ENCODE data around the gene TBC1D1. TPM values are rescaled to one million over a fixed set of nuclear protein-coding genes. Genes with fewer than 3 reads are reported as not detected.

Gene TBC1D1
- total RNA-seq, 1 experiment from 2014 or later: 28.5 TPM

DNA sequence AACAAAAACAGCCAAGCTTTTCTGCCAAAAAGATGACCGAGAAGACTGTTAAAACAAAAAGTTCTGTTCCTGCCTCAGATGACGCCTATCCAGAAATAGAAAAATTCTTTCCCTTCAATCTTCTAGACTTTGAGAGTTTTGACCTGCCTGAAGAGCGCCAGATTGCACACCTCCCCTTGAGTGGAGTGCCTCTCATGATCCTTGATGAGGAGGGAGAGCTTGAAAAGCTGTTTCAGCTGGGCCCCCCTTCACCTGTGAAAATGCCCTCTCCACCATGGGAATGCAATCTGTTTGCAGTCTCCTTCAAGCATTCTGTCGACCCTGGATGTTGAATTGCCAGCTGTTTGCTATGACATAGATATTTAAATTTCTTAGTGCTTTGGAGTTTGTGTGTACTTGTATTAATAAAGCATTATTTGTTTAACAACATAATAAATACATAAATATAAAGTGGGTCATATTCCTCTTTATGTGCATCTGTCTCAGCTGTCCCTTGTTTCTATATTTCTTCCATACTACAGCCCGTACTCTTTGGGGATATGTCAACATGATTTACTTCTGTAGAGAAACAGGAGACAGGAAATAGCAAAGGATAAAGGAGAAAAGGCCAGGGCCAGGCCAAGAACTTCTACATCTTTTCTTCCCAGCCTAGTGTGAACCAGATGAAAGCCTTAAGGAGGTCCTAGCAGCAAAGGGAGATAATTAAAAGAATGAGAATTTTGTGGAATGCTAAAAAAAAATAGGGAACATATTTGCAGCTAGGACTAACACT lies 70.0 kb downstream of the TBC1D1 start:
- no peak for DNase-seq
- Mint-ChIP-seq H3K4me3 (ENCODE audit: unreplicated experiment) (no peak overlapping the region), H3K36me3 (ENCODE audit: insufficient read depth, unreplicated experiment) (no peaks in the 10 kb centered on the region), H3K4me1 (ENCODE audit: low read depth, unreplicated experiment) (no peaks in the 10 kb centered on the region), H3K27me3 (ENCODE audit: insufficient read depth, unreplicated experiment) (no peaks in the 10 kb centered on the region), H3K9me3 (ENCODE audit: unreplicated experiment) (no peaks in the 10 kb centered on the region), H3K27ac (ENCODE audit: unreplicated experiment) (no peak overlapping the region)
- Histone ChIP-seq H3K36me3 (ENCODE audit: control insufficient read depth, insufficient read depth, low read length) (no peaks in the 10 kb centered on the region), H3K4me1 (no peaks in the 10 kb centered on the region), H3K9me3 (no peaks in the 10 kb centered on the region), H3K4me3 (ENCODE audit: low read depth, low read length) (no peak overlapping the region), H3K27me3 (replicated peaks; ENCODE audit: control insufficient read depth, insufficient read depth, low read length) (no peaks in the 10 kb centered on the region)
- ChIA-PET POLR2A (no interaction called here), CTCF (interaction anchor here (0.7 kb wide), 1 partner anchor 193 kb away, joined by 3 read pairs; no protein-coding TSS in a partner anchor)
- no TSS peak for BruUV-seq (replicated peaks)
- TF ChIP-seq CTCF (IDR thresholded peaks at IDR 0.05; ENCODE audit: insufficient read depth in 1 of 2, low read depth in 1 of 2, low read length in 1 of 2, severe bottlenecking in 1 of 2, unreplicated experiment in 1 of 2): no peak
- intact Hi-C loops (cut with micrococcal nuclease; ENCODE audit: unreplicated experiment): no loop called here

- Mint-ChIP-seq H3K4me3 (ENCODE audit: unreplicated experiment) (no peak overlapping the region), H3K9me3 (ENCODE audit: unreplicated experiment) (peaks cover 7% of the 10 kb centered on the region), H3K36me3 (ENCODE audit: insufficient read depth, unreplicated experiment) (no peaks in the 10 kb centered on the region), H3K4me1 (ENCODE audit: low read depth, unreplicated experiment) (peaks cover 6% of the 10 kb centered on the region), H3K27ac (ENCODE audit: unreplicated experiment) (no peak overlapping the region), H3K27me3 (ENCODE audit: insufficient read depth, unreplicated experiment) (no peaks in the 10 kb centered on the region)
- H3K4me3 ChIP-seq (ENCODE audit: low read depth, low read length): no peak overlapping the region
- ChIA-PET CTCF (no interaction called here), POLR2A (no interaction called here)
- intact Hi-C loops (cut with micrococcal nuclease; ENCODE audit: unreplicated experiment): no loop called here
- no peaks in the 10 kb centered on the region for H3K36me3 ChIP-seq (ENCODE audit: control insufficient read depth, insufficient read depth, low read length)
- DNase-seq: no peak
- no peaks in the 10 kb centered on the region for H3K27me3 ChIP-seq (replicated peaks; ENCODE audit: control insufficient read depth, insufficient read depth, low read length)
- BruUV-seq (replicated peaks): no TSS peak
- TF ChIP-seq CTCF (IDR thresholded peaks at IDR 0.05; ENCODE audit: insufficient read depth in 1 of 2, low read depth in 1 of 2, low read length in 1 of 2, severe bottlenecking in 1 of 2, unreplicated experiment in 1 of 2): no peak
- no peaks in the 10 kb centered on the region for H3K9me3 ChIP-seq
- H3K4me1 ChIP-seq: peaks cover 10% of the 10 kb centered on the region
Measured at GRCh38 chr4:37964734-37965457, 74.0 kb downstream of the TBC1D1 start.

DNA sequence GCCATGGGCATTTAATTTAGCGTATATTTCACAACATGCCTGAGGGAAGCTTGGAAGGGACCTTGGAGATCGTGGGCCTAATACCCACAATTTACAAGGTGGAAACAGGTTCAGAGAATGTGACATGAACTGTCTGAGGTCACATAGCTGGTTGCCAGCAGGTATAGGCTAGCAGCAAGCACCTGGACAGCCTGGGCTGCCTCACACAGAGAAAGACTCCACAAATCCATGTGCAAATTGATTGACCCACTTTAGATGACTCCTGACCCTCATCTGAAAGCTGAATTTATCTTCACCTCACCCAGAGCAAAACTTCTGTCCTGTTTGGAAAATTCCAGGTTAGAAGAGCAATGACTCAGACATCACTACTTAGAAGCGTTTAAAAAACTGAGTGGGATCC lies 75.2 kb downstream of the TBC1D1 start:
- Mint-ChIP-seq H3K36me3 (ENCODE audit: insufficient read depth, unreplicated experiment) (no peaks in the 10 kb centered on the region), H3K27ac (ENCODE audit: unreplicated experiment) (no peak overlapping the region), H3K4me3 (ENCODE audit: unreplicated experiment) (no peak overlapping the region), H3K27me3 (ENCODE audit: insufficient read depth, unreplicated experiment) (no peaks in the 10 kb centered on the region), H3K4me1 (ENCODE audit: low read depth, unreplicated experiment) (peaks cover 6% of the 10 kb centered on the region), H3K9me3 (ENCODE audit: unreplicated experiment) (peaks cover 7% of the 10 kb centered on the region)
- no peak for DNase-seq
- H3K4me3 ChIP-seq (ENCODE audit: low read depth, low read length): no peak overlapping the region
- H3K4me1 ChIP-seq: peaks cover 10% of the 10 kb centered on the region
- POLR2A ChIA-PET: no interaction called here
- no peak for TF ChIP-seq CTCF (IDR thresholded peaks at IDR 0.05; ENCODE audit: insufficient read depth in 1 of 2, low read depth in 1 of 2, low read length in 1 of 2, severe bottlenecking in 1 of 2, unreplicated experiment in 1 of 2)
- no TSS peak for BruUV-seq (replicated peaks)
- H3K27me3 ChIP-seq (replicated peaks; ENCODE audit: control insufficient read depth, insufficient read depth, low read length): no peaks in the 10 kb centered on the region
- no peaks in the 10 kb centered on the region for H3K9me3 ChIP-seq
- CTCF ChIA-PET: no interaction called here
- intact Hi-C loops (cut with micrococcal nuclease; ENCODE audit: unreplicated experiment): no loop called here
- H3K36me3 ChIP-seq (ENCODE audit: control insufficient read depth, insufficient read depth, low read length): no peaks in the 10 kb centered on the region

All from Caco-2 (cell line).